DMS53 treated with DMSO at 0.1 percent for 48 hours (cell line): ENCODE results near the gene IRF8.
"Not testable (repeated sequence)": the region's sequence is repeated elsewhere in the genome, so short reads cannot be mapped to it uniquely, and the experiment has no call there.

ENCODE experiments used
- DNase-seq: peaks from one replicate; lab custom pipeline; 2025; ENCODE audit not compliant: unreplicated experiment; lab: John Stamatoyannopoulos, UW

Gene IRF8

GRCh38 chr16:85868495-85868894 is 30.5 kb upstream of the IRF8 start:
- DNase-seq = no peak

GRCh38 chr16:85869206-85869605 is 29.8 kb upstream of the IRF8 start:
- DNase-seq = no peak

GRCh38 chr16:85869785-85870558 is 29.0 kb upstream of the IRF8 start:
- no peak for DNase-seq

- DNase-seq = no peak
These were observed 27.2 kb upstream of the IRF8 start for GRCh38 chr16:85871756-85872155.

GRCh38 chr16:85872734-85873133 is 26.2 kb upstream of the IRF8 start:
- no peak for DNase-seq

- no peak for DNase-seq
These were observed 25.8 kb upstream of the IRF8 start for GRCh38 chr16:85873153-85873552.

- not testable (repeated sequence) for DNase-seq
These were observed 24.9 kb upstream of the IRF8 start for GRCh38 chr16:85874031-85874430.

GRCh38 chr16:85878407-85878806 is 20.6 kb upstream of the IRF8 start:
- no peak for DNase-seq

GRCh38 chr16:85878875-85879274 is 20.1 kb upstream of the IRF8 start:
- no peak for DNase-seq

GRCh38 chr16:85879549-85879948 is 19.4 kb upstream of the IRF8 start:
- no peak for DNase-seq

- no peak for DNase-seq
These were observed 18.8 kb upstream of the IRF8 start for GRCh38 chr16:85879975-85880831.

GRCh38 chr16:85880861-85881260 is 18.1 kb upstream of the IRF8 start:
- DNase-seq = no peak

- DNase-seq = no peak
These were observed 17.5 kb upstream of the IRF8 start for GRCh38 chr16:85881436-85881835.

GRCh38 chr16:85882181-85882810 is 16.7 kb upstream of the IRF8 start:
- DNase-seq = no peak

GRCh38 chr16:85883813-85884212 is 15.1 kb upstream of the IRF8 start:
- DNase-seq = no peak

- DNase-seq = no peak
These were observed 14.0 kb upstream of the IRF8 start for GRCh38 chr16:85884808-85885463.

- DNase-seq = no peak
These were observed 13.4 kb upstream of the IRF8 start for GRCh38 chr16:85885537-85885936.

GRCh38 chr16:85888405-85889331 is 10.3 kb upstream of the IRF8 start:
- DNase-seq = no peak

GRCh38 chr16:85891033-85891775 is 7.8 kb upstream of the IRF8 start:
- no peak for DNase-seq

GRCh38 chr16:85891776-85892166 is 7.2 kb upstream of the IRF8 start:
- no peak for DNase-seq
